HEK293 (cell line): ENCODE measurements around the gene PACRG.

Experiments used
- CTCF ChIA-PET: fragments of 350-600 bp; formaldehyde crosslinking; extraction: SDS; loops from one replicate; lab custom pipeline; 2021; ENCODE audit warnings: antibody characterized with exemption; lab: Yijun Ruan, JAX
- POLR2A ChIA-PET: fragments of 300-600 bp; formaldehyde crosslinking; extraction: SDS; loops from one replicate; lab custom pipeline; 2020; ENCODE audit warnings: antibody characterized with exemption, inconsistent platforms; lab: Yijun Ruan, JAX
- H3K27ac ChIP-seq: fragments of 200-500 bp; sonication (Bioruptor generic); 2 replicates; pipeline ENCODE4 v1.5.1; 2014; ENCODE audit warnings: low read depth, low read length, control low read depth, inconsistent platforms; ENCODE audit errors: extremely low read depth
- H3K36me3 ChIP-seq, 2 experiments: fragments of 200-500 bp in 1 of 2; sonication (Bioruptor generic) in 1 of 2; 1 replicate in 1 of 2; 2 replicates in 1 of 2; pipeline ENCODE4 v1.5.1; 2014 to 2017; ENCODE audit warnings: inconsistent platforms in 2 of 2, low read length in 2 of 2; ENCODE audit not compliant: control insufficient read depth in 2 of 2, insufficient read depth in 1 of 2
- H3K4me1 ChIP-seq: fragments of 200-500 bp; sonication (Bioruptor generic); 2 replicates; pipeline ENCODE4 v1.5.1; 2014; ENCODE audit warnings: mild to moderate bottlenecking, low read length, inconsistent platforms; ENCODE audit not compliant: control insufficient read depth, insufficient read depth
- H3K4me3 ChIP-seq: 2 replicates; pipeline ENCODE4 v1.5.1; 2011; ENCODE audit warnings: low read depth, mild to moderate bottlenecking, control low read depth, low read length, moderate library complexity
- H3K9me3 ChIP-seq: fragments of 200-500 bp; sonication (Bioruptor generic); 2 replicates; pipeline ENCODE4 v1.5.1; 2014; ENCODE audit warnings: low read depth, low read length, inconsistent platforms; ENCODE audit not compliant: control insufficient read depth, insufficient read depth
- BCL11B ChIP-seq: fragments of 450-650 bp; formaldehyde crosslinking; IDR thresholded peaks from 2 replicates; pipeline ENCODE4 v1.5.1; 2016; ENCODE audit warnings: low read depth, missing biosample characterization, missing genetic modification characterization
- GLIS1 ChIP-seq: fragments of 450-650 bp; formaldehyde crosslinking; IDR thresholded peaks from 2 replicates; pipeline ENCODE4 v1.5.1; 2016; ENCODE audit warnings: missing biosample characterization, missing genetic modification characterization
- GLIS2 ChIP-seq: fragments of 450-650 bp; formaldehyde crosslinking; IDR thresholded peaks from 2 replicates; pipeline ENCODE4 v1.5.1; 2016; ENCODE audit warnings: missing biosample characterization, missing genetic modification characterization
- KLF8 ChIP-seq: fragments of 450-650 bp; formaldehyde crosslinking; IDR thresholded peaks from 2 replicates; pipeline ENCODE4 v1.5.1; 2016; ENCODE audit warnings: missing biosample characterization, missing genetic modification characterization
- MZF1 ChIP-seq: fragments of 450-650 bp; formaldehyde crosslinking; IDR thresholded peaks from 2 replicates; pipeline ENCODE4 v1.5.1; 2017; ENCODE audit warnings: missing biosample characterization, missing genetic modification characterization, borderline replicate concordance
- WT1 ChIP-seq: fragments of 450-650 bp; formaldehyde crosslinking; IDR thresholded peaks from 2 replicates; pipeline ENCODE4 v1.5.1; 2016; ENCODE audit warnings: missing biosample characterization, missing genetic modification characterization
- YY1 ChIP-seq: fragments of 450-650 bp; formaldehyde crosslinking; IDR thresholded peaks from 2 replicates; pipeline ENCODE4 v1.5.1; 2018; ENCODE audit warnings: missing biosample characterization, missing genetic modification characterization
- ZBTB8A ChIP-seq: fragments of 450-650 bp; formaldehyde crosslinking; IDR thresholded peaks from 2 replicates; pipeline ENCODE4 v1.5.1; 2016; ENCODE audit warnings: missing biosample characterization, missing genetic modification characterization
- ZNF155 ChIP-seq: fragments of 450-650 bp; formaldehyde crosslinking; IDR thresholded peaks from 2 replicates; pipeline ENCODE4 v1.5.1; 2016; ENCODE audit warnings: missing biosample characterization, missing genetic modification characterization
- ZNF157 ChIP-seq: fragments of 450-650 bp; formaldehyde crosslinking; IDR thresholded peaks from 2 replicates; pipeline ENCODE4 v1.5.1; 2016; ENCODE audit warnings: missing biosample characterization, missing genetic modification characterization
- ZNF16 ChIP-seq: fragments of 450-650 bp; formaldehyde crosslinking; IDR thresholded peaks from 2 replicates; pipeline ENCODE4 v1.5.1; 2016; ENCODE audit warnings: low read depth, missing biosample characterization, missing genetic modification characterization
- ZNF416 ChIP-seq: fragments of 450-650 bp; formaldehyde crosslinking; IDR thresholded peaks from 2 replicates; pipeline ENCODE4 v1.5.1; 2016; ENCODE audit warnings: missing biosample characterization, missing genetic modification characterization
- ZNF423 ChIP-seq: fragments of 450-650 bp; formaldehyde crosslinking; IDR thresholded peaks from 2 replicates; pipeline ENCODE4 v1.5.1; 2016; ENCODE audit warnings: missing biosample characterization, missing genetic modification characterization
- ZNF48 ChIP-seq: fragments of 450-650 bp; formaldehyde crosslinking; IDR thresholded peaks from 2 replicates; pipeline ENCODE4 v1.5.1; 2016; ENCODE audit warnings: missing biosample characterization, missing genetic modification characterization
- ZNF610 ChIP-seq: fragments of 450-650 bp; formaldehyde crosslinking; IDR thresholded peaks from 2 replicates; pipeline ENCODE4 v1.5.1; 2016; ENCODE audit warnings: missing biosample characterization, missing genetic modification characterization, borderline replicate concordance
- ZNF624 ChIP-seq: fragments of 450-650 bp; formaldehyde crosslinking; IDR thresholded peaks from 2 replicates; pipeline ENCODE4 v1.5.1; 2017; ENCODE audit warnings: missing biosample characterization, missing genetic modification characterization
- ZNF701 ChIP-seq: fragments of 450-650 bp; formaldehyde crosslinking; IDR thresholded peaks from 2 replicates; pipeline ENCODE4 v1.5.1; 2016; ENCODE audit warnings: missing biosample characterization, missing genetic modification characterization
- ZSCAN23 ChIP-seq: fragments of 450-650 bp; formaldehyde crosslinking; IDR thresholded peaks from 2 replicates; pipeline ENCODE4 v1.5.1; 2016; ENCODE audit warnings: missing biosample characterization, missing genetic modification characterization
- ZSCAN30 ChIP-seq: fragments of 450-650 bp; IDR thresholded peaks from 2 replicates; pipeline ENCODE4 v1.5.1; 2018; ENCODE audit warnings: missing biosample characterization, mild to moderate bottlenecking, missing genetic modification characterization, moderate library complexity
- TF ChIP-seq, protein P1 (sequence below): IDR thresholded peaks from 2 replicates; pipeline ENCODE4 v1.6.1; 2011; ENCODE audit warnings: mild to moderate bottlenecking, low read depth, low read length, borderline replicate concordance
- TF ChIP-seq, protein P2 (sequence below): fragments of 450-650 bp; formaldehyde crosslinking; IDR thresholded peaks from 2 replicates; pipeline ENCODE4 v1.5.1; 2017; ENCODE audit warnings: missing biosample characterization, missing genetic modification characterization
- TF ChIP-seq, protein P3 (sequence below): fragments of 450-650 bp; formaldehyde crosslinking; IDR thresholded peaks from 2 replicates; pipeline ENCODE4 v1.5.1; 2016; ENCODE audit warnings: missing biosample characterization, missing genetic modification characterization

The PACRG gene

DNA sequence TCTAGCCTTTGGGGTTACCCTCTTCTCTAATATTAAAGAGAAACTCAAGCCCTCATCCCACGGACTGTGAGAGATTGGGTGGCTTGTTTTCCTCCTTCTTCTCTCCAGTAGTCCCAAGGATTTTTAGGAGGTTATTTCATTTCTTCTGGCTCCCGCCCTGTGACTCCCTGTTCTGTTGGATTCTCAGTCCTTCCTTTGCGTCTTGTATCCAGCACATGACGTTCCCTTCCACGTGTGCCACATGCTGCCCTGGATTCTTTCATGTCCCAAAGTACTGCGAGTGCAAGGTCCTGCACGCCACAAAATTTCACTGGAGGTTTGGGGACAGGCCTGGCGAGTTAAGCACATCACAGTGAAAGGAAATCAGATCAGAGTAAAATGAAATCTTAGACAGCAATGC is 213.4 kb downstream of the PACRG start:
- Histone ChIP-seq H3K9me3 (no peaks in the 10 kb centered on the region), H3K27ac (no peak overlapping the region), H3K4me3 (no peak overlapping the region), H3K36me3 (no peaks in the 10 kb centered on the region), H3K4me1 (no peaks in the 10 kb centered on the region)
- POLR2A ChIA-PET: no interaction called here
- TF ChIP-seq YY1 (tag by site-specific recombination) (no peak), ZNF610 (tag by site-specific recombination) (no peak), KLF8 (tag by site-specific recombination) (no peak), ZBTB8A (tag by site-specific recombination) (no peak), ZNF624 (tag by site-specific recombination) (no peak), WT1 (tag by site-specific recombination) (no peak), GLIS1 (tag by site-specific recombination) (no peak), ZNF157 (tag by site-specific recombination) (no peak), ZNF423 (no peak), MZF1 (tag by site-specific recombination) (no peak), ZNF48 (tag by site-specific recombination) (no peak), BCL11B (tag by site-specific recombination) (no peak), ZNF155 (tag by site-specific recombination) (no peak), GLIS2 (tag by site-specific recombination) (no peak), ZNF16 (tag by site-specific recombination) (no peak), ZSCAN30 (tag by site-specific recombination) (no peak), ZNF701 (tag by site-specific recombination) (no peak), ZSCAN23 (tag by site-specific recombination) (no peak)
- TF ChIP-seq, protein P1, sequence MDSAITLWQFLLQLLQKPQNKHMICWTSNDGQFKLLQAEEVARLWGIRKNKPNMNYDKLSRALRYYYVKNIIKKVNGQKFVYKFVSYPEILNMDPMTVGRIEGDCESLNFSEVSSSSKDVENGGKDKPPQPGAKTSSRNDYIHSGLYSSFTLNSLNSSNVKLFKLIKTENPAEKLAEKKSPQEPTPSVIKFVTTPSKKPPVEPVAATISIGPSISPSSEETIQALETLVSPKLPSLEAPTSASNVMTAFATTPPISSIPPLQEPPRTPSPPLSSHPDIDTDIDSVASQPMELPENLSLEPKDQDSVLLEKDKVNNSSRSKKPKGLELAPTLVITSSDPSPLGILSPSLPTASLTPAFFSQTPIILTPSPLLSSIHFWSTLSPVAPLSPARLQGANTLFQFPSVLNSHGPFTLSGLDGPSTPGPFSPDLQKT: no peak
- TF ChIP-seq, protein P2, sequence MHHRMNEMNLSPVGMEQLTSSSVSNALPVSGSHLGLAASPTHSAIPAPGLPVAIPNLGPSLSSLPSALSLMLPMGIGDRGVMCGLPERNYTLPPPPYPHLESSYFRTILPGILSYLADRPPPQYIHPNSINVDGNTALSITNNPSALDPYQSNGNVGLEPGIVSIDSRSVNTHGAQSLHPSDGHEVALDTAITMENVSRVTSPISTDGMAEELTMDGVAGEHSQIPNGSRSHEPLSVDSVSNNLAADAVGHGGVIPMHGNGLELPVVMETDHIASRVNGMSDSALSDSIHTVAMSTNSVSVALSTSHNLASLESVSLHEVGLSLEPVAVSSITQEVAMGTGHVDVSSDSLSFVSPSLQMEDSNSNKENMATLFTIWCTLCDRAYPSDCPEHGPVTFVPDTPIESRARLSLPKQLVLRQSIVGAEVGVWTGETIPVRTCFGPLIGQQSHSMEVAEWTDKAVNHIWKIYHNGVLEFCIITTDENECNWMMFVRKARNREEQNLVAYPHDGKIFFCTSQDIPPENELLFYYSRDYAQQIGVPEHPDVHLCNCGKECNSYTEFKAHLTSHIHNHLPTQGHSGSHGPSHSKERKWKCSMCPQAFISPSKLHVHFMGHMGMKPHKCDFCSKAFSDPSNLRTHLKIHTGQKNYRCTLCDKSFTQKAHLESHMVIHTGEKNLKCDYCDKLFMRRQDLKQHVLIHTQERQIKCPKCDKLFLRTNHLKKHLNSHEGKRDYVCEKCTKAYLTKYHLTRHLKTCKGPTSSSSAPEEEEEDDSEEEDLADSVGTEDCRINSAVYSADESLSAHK: no peak
- CTCF ChIA-PET: interaction anchor here (0.6 kb wide), 1 partner anchor 8 kb away, joined by 6 read pairs; no protein-coding TSS in a partner anchor

DNA sequence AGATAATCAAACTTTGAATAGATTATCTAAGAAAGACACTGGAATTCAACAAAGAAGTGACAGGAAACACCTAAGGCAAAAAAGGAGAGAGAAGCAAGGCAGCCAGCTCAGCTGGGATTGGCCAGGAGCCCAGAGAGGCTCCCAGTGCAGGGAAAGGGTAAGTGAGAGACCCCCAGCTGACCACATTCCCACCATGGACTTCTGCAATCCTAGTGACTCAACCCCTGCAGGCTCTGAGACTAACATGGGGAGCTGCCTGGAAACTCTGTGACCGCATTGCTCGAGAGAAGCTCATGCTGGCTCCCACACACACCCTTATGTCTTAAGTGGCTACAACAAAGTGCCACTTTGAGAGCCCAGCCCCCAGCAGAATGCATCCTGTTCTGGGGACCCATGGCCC is 215.1 kb downstream of the PACRG start:
- Histone ChIP-seq H3K4me3 (no peak overlapping the region), H3K36me3 (no peaks in the 10 kb centered on the region), H3K27ac (no peak overlapping the region), H3K4me1 (no peaks in the 10 kb centered on the region)
- TF ChIP-seq, protein P3, sequence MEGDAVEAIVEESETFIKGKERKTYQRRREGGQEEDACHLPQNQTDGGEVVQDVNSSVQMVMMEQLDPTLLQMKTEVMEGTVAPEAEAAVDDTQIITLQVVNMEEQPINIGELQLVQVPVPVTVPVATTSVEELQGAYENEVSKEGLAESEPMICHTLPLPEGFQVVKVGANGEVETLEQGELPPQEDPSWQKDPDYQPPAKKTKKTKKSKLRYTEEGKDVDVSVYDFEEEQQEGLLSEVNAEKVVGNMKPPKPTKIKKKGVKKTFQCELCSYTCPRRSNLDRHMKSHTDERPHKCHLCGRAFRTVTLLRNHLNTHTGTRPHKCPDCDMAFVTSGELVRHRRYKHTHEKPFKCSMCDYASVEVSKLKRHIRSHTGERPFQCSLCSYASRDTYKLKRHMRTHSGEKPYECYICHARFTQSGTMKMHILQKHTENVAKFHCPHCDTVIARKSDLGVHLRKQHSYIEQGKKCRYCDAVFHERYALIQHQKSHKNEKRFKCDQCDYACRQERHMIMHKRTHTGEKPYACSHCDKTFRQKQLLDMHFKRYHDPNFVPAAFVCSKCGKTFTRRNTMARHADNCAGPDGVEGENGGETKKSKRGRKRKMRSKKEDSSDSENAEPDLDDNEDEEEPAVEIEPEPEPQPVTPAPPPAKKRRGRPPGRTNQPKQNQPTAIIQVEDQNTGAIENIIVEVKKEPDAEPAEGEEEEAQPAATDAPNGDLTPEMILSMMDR (tag by site-specific recombination): no peak
- no peak for TF ChIP-seq ZNF416
- TF ChIP-seq, all 188 proteins: peak for 0
- ChIA-PET POLR2A (no interaction called here), CTCF (interaction anchor here (0.7 kb wide), 1 partner anchor 869 kb away, joined by 3 read pairs; no protein-coding TSS in a partner anchor)
- H3K9me3 ChIP-seq: no peaks in the 10 kb centered on the region
